SK-N-SH (cell line): Measurements from ENCODE around the gene CCSER1. TPM values are rescaled to one million over a fixed set of nuclear protein-coding genes. Genes with fewer than 3 reads are reported as not detected.

ENCODE experiments used
- CTCF ChIA-PET: fragments of 300-600, 350-600 bp; formaldehyde crosslinking; extraction: SDS; loops from one replicate; lab custom pipeline; 2021; lab: Yijun Ruan, JAX
- POLR2A ChIA-PET: fragments of 350-600 bp; sonication (Branson Sonifier 250); formaldehyde crosslinking; extraction: SDS; loops from one replicate; lab custom pipeline; 2020; ENCODE audit warnings: antibody characterized with exemption, inconsistent platforms; lab: Yijun Ruan, JAX
- DNase-seq: peaks from one replicate; pipeline ENCODE4 v3.0.0; 2012
- H2AFZ ChIP-seq: fragments of 200-600 bp; sonication (generic); 2 replicates; pipeline ENCODE4 v1.8.1; 2016; ENCODE audit warnings: antibody characterized with exemption, mild to moderate bottlenecking, low read depth
- H3F3A ChIP-seq: fragments of 200-600 bp; sonication (generic); replicated peaks from 2 replicates; pipeline ENCODE3; 2016; ENCODE audit warnings: antibody characterized with exemption, mild to moderate bottlenecking; ENCODE audit not compliant: insufficient read depth
- H3K27ac ChIP-seq, 2 experiments: fragments of 200-500 bp in 1 of 2; fragments of 200-600 bp in 1 of 2; sonication (Bioruptor generic) in 1 of 2; sonication (generic), shearing (Covaris generic) in 1 of 2; 2 replicates each; pipeline versions ENCODE4 v1.5.1 to v1.6.1; 2014 to 2016; ENCODE audit warnings: low read depth in 2 of 2, inconsistent platforms in 1 of 2, low read length in 1 of 2, mild to moderate bottlenecking in 1 of 2, mixed read lengths in 1 of 2
- H3K27me3 ChIP-seq: fragments of 200-600 bp; sonication (generic), shearing (Covaris generic); 2 replicates; pipeline ENCODE4 v1.6.1; 2016; ENCODE audit warnings: mixed run types; ENCODE audit not compliant: insufficient read depth
- H3K36me3 ChIP-seq, 2 experiments: fragments of 200-500 bp in 1 of 2; fragments of 200-600 bp in 1 of 2; sonication (Bioruptor generic) in 1 of 2; sonication (generic) in 1 of 2; replicated peaks in 1 of 2; 2 replicates each; pipeline versions ENCODE3 to v1.5.1; 2014 to 2016; ENCODE audit warnings: low read length in 1 of 2, mild to moderate bottlenecking in 1 of 2; ENCODE audit not compliant: insufficient read depth in 2 of 2, control insufficient read depth in 1 of 2
- H3K4me1 ChIP-seq, 2 experiments: fragments of 200-500 bp in 1 of 2; fragments of 200-600 bp in 1 of 2; sonication (Bioruptor generic) in 1 of 2; sonication (generic), shearing (Covaris generic) in 1 of 2; 2 replicates each; pipeline versions ENCODE4 v1.5.1 to v1.6.1; 2014 to 2016; ENCODE audit warnings: low read depth in 1 of 2, low read length in 1 of 2, mixed run types in 1 of 2; ENCODE audit not compliant: insufficient read depth in 2 of 2, control insufficient read depth in 1 of 2
- H3K4me2 ChIP-seq: fragments of 200-600 bp; sonication (generic), shearing (Covaris generic); 2 replicates; pipeline ENCODE4 v1.6.1; 2017; ENCODE audit warnings: mixed run types
- H3K4me3 ChIP-seq, 2 experiments: fragments of 200-500 bp in 1 of 2; fragments of 200-600 bp in 1 of 2; sonication (Bioruptor generic) in 1 of 2; sonication (generic), shearing (Covaris generic) in 1 of 2; 2 replicates each; pipeline versions ENCODE4 v1.5.1 to v1.8.1; 2014 to 2016; ENCODE audit warnings: low read depth in 2 of 2, inconsistent platforms in 1 of 2, low read length in 1 of 2, mild to moderate bottlenecking in 1 of 2, mixed read lengths in 1 of 2, moderate library complexity in 1 of 2
- H3K79me2 ChIP-seq: fragments of 200-600 bp; sonication (generic); 2 replicates; pipeline ENCODE4 v1.8.1; 2017; ENCODE audit warnings: mild to moderate bottlenecking; ENCODE audit not compliant: insufficient read depth
- H3K9ac ChIP-seq: fragments of 200-600 bp; sonication (generic); 2 replicates; pipeline ENCODE4 v1.6.1; 2017; ENCODE audit warnings: mixed run types
- H3K9me2 ChIP-seq: fragments of 200-600 bp; sonication (generic); 2 replicates; pipeline ENCODE4 v1.6.1; 2017; ENCODE audit warnings: mixed run types
- H3K9me3 ChIP-seq: fragments of 200-600 bp; sonication (generic); 2 replicates; pipeline ENCODE4 v1.6.1; 2017; ENCODE audit warnings: mixed run types, mild to moderate bottlenecking, moderate library complexity
- H4K20me1 ChIP-seq: fragments of 200-600 bp; sonication (generic); 2 replicates; pipeline ENCODE4 v1.6.1; 2017; ENCODE audit warnings: mild to moderate bottlenecking, mixed run types; ENCODE audit not compliant: insufficient read depth
- CHD2 ChIP-seq: fragments of 150-350 bp; IDR thresholded peaks from 2 replicates; pipeline ENCODE4 v1.6.1; 2018; ENCODE audit warnings: low read length; ENCODE audit not compliant: partially characterized antibody
- FOSL2 ChIP-seq: IDR thresholded peaks from 2 replicates; pipeline ENCODE4 v1.4.0; 2012; ENCODE audit warnings: low read depth, mild to moderate bottlenecking, moderate library complexity, borderline replicate concordance
- FOXJ3 ChIP-seq: sonication (generic); formaldehyde crosslinking; IDR thresholded peaks from 2 replicates; pipeline ENCODE4 v1.5.1; 2020; ENCODE audit warnings: mild to moderate bottlenecking, missing genetic modification reagents
- GABPA ChIP-seq: IDR thresholded peaks from 2 replicates; pipeline ENCODE4 v1.4.0; 2012; ENCODE audit warnings: low read depth, mild to moderate bottlenecking
- JUND ChIP-seq: IDR thresholded peaks from 2 replicates; pipeline ENCODE4 v1.4.0; 2012
- NRF1 ChIP-seq: IDR thresholded peaks from 2 replicates; pipeline ENCODE4 v1.6.1; 2012; ENCODE audit warnings: low read depth, mild to moderate bottlenecking, low read length
- PBX3 ChIP-seq: IDR thresholded peaks from 2 replicates; pipeline ENCODE4; 2012
- POLR2AphosphoS5 ChIP-seq: IDR thresholded peaks from 2 replicates; pipeline ENCODE4 v1.6.1; 2012; ENCODE audit warnings: low read depth, low read length
- RAD21 ChIP-seq: IDR thresholded peaks from 2 replicates; pipeline ENCODE4 v1.6.1; 2012; ENCODE audit warnings: mild to moderate bottlenecking, low read length
- RFX5 ChIP-seq: IDR thresholded peaks from 2 replicates; pipeline ENCODE4 v1.6.1; 2012; ENCODE audit warnings: mild to moderate bottlenecking, improper control_type of control experiment, low read length
- TEAD4 ChIP-seq: IDR thresholded peaks from 2 replicates; pipeline ENCODE4 v1.4.0; 2012; ENCODE audit warnings: mild to moderate bottlenecking, borderline replicate concordance; ENCODE audit not compliant: insufficient read depth
- WGBS: methylation state at CpG from one replicate; pipeline ENCODE4 v1.1.6; 2017; ENCODE audit warnings: low lambda C conversion rate; 5-methylcytosine and 5-hydroxymethylcytosine counted together
- polyA plus RNA-seq, 3 experiments: library from polyadenylated mRNA; depleted of rRNA; stranded (reverse); fragments of >200 nt; gene quantifications; 2 replicates each; pipeline ENCODE4 v1.2.3, GENCODE V29; 2012
- TF ChIP-seq, protein P1 (sequence below): fragments of 150-350 bp; IDR thresholded peaks from 2 replicates; pipeline ENCODE4 v1.6.1; 2016; ENCODE audit warnings: mild to moderate bottlenecking, low read depth, low read length
- TF ChIP-seq, protein P2 (sequence below): IDR thresholded peaks from 2 replicates; pipeline ENCODE4 v1.6.1; 2012; ENCODE audit warnings: mild to moderate bottlenecking, low read depth, low read length, moderate library complexity
- TF ChIP-seq, protein P3 (sequence below): fragments of 150-350 bp; IDR thresholded peaks from 2 replicates; pipeline ENCODE4 v1.6.1; 2017; ENCODE audit warnings: antibody characterized with exemption, low read length, low read depth, borderline replicate concordance

Gene CCSER1
- polyA plus RNA-seq, 1 of the 3 experiments (the other 2 are of a cell fraction), result 0.05 TPM

DNA sequence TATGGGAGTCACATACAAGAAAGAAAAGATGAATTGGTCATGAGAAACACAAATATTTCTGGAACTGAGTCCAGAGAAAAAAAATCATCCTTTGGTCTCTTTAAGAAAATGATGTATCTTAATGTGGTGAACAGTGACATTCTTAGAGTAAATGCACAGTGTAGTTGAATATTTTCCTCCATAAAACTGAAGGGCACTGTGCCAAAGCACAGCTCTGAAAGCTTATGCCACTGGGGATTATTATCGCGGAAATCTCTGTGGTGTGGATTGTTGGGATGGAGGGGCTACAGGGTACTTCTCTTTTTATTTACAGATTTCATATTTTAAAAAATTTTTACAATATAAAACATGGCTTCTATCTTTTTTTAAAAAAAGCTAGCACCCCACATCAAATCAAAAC, 908.1 kb downstream of the CCSER1 start (continued):
- TF ChIP-seq PBX3 (no peak), FOXJ3 (CRISPR knock-in tag) (no peak)

DNA sequence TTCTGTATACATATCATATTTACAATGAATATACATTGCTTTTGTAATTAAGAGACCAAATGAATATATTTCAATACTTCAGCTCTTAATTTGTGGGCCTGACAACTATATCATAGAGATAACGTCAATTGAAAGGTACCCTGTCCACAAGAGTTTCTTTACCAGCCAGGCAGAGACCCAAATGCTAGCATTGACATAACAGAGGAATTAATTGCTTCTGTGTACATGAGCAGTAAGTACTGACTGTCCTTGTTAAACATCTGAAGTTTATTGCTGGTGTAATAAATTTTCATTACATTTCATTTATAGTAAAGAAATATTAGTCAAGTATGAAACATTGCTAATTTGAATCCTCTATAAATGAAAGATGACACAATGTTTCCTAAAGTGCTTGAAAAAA, 910.8 kb downstream of the CCSER1 start:
- Histone ChIP-seq H2AFZ (no peak overlapping the region), H3F3A (no peaks in the 10 kb centered on the region), H3K4me1 (no peaks in the 10 kb centered on the region; a peak in 1 of 4 replicates), H3K36me3 (no peaks in the 10 kb centered on the region), H3K9me3 (no peaks in the 10 kb centered on the region), H3K9me2 (no peaks in the 10 kb centered on the region), H3K27ac (no peak overlapping the region), H3K4me3 (no peak overlapping the region), H3K4me2 (no peak overlapping the region), H3K79me2 (no peaks in the 10 kb centered on the region), H3K9ac (no peak overlapping the region), H3K27me3 (no peaks in the 10 kb centered on the region), H4K20me1 (no peaks in the 10 kb centered on the region)
- ChIA-PET CTCF (no interaction called here), POLR2A (no interaction called here)
- 43% methylated on average over 1 of the region's 1 CpG for WGBS
- no peak for TF ChIP-seq POLR2AphosphoS5
- TF ChIP-seq TEAD4, result no peak
- TF ChIP-seq RFX5, result no peak
- TF ChIP-seq, protein P1, sequence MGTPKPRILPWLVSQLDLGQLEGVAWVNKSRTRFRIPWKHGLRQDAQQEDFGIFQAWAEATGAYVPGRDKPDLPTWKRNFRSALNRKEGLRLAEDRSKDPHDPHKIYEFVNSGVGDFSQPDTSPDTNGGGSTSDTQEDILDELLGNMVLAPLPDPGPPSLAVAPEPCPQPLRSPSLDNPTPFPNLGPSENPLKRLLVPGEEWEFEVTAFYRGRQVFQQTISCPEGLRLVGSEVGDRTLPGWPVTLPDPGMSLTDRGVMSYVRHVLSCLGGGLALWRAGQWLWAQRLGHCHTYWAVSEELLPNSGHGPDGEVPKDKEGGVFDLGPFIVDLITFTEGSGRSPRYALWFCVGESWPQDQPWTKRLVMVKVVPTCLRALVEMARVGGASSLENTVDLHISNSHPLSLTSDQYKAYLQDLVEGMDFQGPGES, result no peak
- no peak for TF ChIP-seq JUND
- TF ChIP-seq, protein P2, sequence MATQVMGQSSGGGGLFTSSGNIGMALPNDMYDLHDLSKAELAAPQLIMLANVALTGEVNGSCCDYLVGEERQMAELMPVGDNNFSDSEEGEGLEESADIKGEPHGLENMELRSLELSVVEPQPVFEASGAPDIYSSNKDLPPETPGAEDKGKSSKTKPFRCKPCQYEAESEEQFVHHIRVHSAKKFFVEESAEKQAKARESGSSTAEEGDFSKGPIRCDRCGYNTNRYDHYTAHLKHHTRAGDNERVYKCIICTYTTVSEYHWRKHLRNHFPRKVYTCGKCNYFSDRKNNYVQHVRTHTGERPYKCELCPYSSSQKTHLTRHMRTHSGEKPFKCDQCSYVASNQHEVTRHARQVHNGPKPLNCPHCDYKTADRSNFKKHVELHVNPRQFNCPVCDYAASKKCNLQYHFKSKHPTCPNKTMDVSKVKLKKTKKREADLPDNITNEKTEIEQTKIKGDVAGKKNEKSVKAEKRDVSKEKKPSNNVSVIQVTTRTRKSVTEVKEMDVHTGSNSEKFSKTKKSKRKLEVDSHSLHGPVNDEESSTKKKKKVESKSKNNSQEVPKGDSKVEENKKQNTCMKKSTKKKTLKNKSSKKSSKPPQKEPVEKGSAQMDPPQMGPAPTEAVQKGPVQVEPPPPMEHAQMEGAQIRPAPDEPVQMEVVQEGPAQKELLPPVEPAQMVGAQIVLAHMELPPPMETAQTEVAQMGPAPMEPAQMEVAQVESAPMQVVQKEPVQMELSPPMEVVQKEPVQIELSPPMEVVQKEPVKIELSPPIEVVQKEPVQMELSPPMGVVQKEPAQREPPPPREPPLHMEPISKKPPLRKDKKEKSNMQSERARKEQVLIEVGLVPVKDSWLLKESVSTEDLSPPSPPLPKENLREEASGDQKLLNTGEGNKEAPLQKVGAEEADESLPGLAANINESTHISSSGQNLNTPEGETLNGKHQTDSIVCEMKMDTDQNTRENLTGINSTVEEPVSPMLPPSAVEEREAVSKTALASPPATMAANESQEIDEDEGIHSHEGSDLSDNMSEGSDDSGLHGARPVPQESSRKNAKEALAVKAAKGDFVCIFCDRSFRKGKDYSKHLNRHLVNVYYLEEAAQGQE, result no peak
- TF ChIP-seq FOXJ3 (CRISPR knock-in tag), result no peak
- TF ChIP-seq, protein P3, sequence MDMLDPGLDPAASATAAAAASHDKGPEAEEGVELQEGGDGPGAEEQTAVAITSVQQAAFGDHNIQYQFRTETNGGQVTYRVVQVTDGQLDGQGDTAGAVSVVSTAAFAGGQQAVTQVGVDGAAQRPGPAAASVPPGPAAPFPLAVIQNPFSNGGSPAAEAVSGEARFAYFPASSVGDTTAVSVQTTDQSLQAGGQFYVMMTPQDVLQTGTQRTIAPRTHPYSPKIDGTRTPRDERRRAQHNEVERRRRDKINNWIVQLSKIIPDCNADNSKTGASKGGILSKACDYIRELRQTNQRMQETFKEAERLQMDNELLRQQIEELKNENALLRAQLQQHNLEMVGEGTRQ, result no peak
- TF ChIP-seq CHD2, result no peak
- no peak for TF ChIP-seq GABPA
- no peak for TF ChIP-seq NRF1
- no peak for TF ChIP-seq RAD21
- TF ChIP-seq FOSL2, result no peak
- no peak for DNase-seq
